ENCODE results near the gene RNF135. TPM values are rescaled to one million over a fixed set of nuclear protein-coding genes. Genes with fewer than 3 reads are reported as not detected.
"Not testable (repeated sequence)": the region's sequence is repeated elsewhere in the genome, so short reads cannot be mapped to it uniquely, and the experiment has no call there.

The RNF135 gene
- total RNA-seq, 1 experiment from 2014 or later: 19.6 TPM

DNA sequence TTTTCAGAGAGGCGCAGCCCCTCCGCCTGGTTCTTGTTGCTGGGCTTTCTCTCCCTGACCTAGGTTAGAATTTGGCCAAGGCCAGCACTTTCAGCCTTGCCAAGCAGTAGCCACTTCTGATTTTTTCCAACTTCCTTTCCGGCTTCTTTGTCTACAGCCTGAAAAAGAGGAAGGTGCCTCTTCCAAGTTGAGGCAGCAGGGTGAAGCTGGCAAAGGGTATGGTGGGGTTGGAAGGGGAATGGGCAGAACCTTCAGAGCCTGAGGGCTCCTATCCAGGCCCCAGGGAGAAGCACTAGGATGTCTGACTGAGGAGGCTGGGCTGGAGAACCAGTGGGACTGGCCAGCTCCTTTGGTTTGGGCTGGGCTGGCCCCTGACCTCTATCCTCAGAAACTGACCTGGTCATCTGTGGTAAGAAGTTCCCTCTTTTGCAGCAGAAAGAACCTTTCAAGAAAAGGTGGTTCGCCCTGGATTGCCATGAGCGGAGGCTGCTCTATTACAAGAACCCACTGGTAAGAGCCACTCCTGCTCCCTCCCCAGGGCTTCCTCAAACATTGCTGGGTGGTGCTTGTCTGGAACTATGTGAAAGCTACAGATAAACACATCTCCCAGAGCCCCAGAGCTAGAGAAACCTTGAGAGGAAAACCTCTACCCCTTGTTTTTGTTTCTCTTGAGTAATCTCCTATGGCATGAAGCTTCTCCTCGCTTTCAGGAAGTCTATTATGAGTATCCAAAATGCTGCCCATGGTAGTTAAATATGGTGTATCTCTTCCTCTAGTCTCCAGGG is 16.6 kb upstream of the RNF135 start:
- no peak for DNase-seq (ENCODE audit: low spot score)

DNA sequence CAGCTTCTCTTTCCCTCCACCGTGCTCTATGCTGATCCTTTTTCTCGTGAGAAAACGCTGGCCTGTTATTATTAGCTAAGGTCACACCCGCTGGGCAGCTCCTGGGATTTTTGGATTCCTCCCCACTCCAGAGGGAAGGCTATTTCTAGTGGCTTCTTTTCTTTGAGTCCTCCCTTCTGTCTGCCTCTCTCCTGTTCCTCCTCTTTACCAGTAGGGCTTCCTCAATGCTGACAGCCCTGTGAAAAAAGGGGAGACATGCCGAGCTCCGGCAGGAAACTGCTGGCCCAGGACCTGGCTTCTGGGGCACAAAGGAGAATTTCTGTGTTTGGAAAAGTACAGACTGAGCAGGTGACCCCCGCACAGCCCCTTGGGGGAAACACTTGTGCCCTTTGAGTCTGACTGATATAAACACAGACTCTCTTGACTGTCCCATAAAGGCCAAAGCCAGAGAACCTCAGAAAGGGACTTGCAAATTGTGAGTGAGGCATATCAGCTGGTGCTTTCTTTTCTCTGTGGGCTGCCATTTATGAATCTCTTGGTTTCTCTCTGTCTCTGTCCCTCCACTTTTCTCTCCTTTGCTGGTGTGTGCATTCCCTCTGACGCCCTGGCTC is 14.0 kb upstream of the RNF135 start:
- no peak for DNase-seq (ENCODE audit: low spot score)

DNA sequence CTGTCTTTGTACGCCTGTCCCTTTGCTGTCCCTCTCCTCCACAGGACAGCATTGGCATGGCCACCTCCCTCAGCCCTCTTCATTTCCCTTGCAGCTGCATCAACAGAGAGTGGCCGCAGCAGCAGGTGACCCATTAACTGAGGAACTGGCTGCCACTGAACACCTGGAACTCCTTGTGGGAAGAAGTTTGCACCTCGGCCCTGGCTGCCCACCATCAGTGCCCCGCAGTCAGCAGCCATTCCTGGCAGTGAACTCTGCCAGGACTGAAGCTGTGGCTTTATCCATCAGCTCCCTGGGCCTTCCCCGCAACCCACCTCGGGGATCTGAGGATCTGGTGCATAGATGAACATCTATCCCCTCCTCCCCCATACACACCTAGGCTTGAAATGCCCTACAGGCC is 13.1 kb upstream of the RNF135 start:
- no peak for DNase-seq (ENCODE audit: low spot score)

DNA sequence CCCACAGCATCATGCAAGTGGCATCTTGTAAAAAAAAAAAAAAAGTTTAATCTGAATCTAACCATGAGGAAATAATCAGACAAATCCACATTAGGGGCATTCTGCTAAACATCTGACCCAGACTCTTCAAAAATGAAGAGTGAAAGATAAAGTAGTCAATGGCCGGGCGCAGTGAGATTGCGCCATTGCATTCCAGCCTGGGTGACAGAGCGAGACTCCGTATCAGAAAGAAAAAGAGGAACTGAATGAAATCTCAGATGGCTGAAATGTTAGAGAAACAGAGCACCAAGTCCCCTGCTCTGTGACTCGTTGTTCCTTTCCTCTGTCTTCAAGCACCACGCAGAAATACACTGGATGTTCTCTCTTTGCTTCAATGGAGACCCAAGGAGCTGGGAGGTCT is 12.7 kb upstream of the RNF135 start:
- DNase-seq (ENCODE audit: low spot score): no peak

DNA sequence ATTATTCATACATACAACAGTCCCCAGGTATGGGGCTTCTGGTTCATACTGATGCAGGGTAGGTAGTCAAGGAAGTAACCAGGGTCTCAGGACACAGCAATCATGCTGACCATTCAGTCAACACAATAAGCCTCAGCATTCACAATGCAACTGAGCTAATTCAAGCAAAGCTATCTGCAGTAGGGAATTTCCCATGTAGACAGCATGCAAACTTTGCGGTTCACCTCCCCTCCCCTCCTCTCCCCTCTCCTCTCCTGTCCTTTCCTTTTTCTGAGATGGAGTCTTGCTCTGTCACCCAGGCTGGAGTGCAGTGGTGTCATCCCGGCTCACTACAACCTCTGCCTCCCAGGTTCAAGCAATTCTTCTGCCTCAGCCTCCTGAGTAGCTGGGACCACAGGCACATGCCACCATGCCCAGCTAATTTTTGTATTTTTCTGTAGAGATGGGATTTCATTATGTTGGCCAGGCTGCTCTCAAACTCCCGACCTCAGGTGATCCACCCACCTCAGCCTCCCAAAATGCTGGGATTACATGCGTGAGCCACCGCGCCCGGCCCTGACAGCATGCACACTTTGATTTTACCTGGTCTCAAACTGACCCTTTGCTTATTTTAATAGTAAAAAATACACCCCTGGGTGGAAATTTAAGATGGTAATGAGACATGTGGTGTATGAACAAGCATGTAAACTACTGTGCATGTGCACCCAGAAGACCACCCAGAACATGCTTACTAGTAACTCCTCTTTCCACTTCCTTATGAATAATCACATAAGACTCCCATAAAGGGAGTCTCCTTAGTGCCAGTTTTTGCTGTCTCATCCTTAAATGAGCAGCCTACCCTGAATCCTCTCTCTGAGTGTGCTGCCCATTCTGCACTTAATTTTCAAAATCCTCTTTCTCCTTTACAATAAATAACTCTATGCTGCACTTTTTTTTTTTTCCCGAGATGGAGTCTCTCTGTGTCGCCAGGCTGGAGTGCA is 9.3 kb upstream of the RNF135 start:
- DNase-seq (ENCODE audit: low spot score): no peak

DNA sequence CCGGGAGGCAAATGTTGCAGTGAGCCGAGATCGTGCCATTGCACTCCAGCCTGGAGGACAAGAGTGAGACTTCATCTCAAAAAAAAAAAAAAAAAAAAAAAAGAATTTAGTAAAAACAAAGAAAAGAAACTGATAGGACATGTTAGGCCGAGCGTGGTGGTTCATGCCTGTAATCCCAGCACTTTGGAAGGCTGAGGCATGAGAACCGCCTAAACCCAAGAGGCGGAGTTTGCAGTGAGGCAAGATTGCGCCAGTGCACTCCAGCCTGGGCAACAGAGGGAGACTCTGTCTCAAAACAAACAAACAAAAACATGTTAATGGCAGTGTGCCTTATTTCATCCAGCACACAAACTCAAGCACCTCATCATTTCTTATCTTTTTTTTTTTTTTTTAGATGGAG is 6.5 kb upstream of the RNF135 start:
- not testable (repeated sequence) for DNase-seq (ENCODE audit: low spot score)

DNA sequence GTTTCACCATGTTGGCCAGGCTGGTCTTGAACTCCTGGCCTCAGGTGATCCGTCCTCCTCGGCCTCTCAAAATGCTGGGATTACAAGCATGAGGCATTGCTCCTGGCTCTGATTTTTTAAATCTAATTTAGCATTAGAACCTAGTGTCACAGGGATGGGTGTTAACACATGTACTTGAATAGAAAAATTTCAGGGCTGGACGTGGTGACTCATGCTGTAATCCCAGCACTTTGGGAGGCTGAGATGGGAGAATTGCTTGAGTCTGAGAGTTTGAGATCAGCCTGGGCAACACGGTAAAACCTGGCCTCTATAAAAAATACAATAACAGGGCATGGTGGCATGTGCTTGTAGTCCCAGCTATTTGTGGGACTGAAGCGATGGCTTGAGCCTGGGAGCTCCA is 6.0 kb upstream of the RNF135 start:
- no peak for DNase-seq (ENCODE audit: low spot score)

DNA sequence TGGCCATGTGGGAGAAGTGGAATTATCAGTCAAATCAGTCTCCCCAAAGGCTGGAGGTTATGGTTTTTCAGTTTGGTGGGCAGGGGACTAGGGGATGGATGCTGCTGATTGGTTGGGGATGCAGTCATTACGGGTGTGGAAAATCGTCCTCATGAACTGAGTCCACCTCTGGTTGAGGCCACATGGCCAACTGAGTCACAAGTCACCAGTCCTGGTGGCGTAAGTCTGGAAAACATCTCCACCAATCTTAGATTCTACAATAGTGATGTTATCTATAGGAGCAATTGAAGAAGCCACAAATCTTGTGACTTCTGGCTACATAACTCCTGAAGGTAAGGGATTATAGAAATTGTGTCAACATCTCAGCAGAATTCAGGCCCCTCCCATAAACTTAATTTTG is 5.2 kb upstream of the RNF135 start:
- DNase-seq (ENCODE audit: low spot score): no peak

DNA sequence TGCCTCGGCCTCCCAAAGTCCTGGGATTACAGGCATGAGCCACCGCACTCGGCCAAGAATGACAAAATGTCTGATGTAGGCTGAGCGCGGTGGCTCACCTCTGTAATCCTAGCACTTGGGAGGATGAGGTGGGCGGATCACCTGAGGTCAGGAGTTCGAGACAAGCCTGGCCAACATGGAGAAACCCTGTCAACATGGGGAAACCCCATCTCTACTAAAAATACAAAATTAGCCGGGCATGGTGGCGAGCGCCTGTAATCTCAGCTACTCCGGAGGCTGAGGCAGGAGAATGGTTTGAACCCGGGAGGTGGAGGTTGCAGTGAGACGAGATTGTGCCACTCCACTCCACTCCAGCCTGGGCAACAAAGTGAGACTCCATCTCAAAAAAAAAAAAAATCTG is 2.9 kb upstream of the RNF135 start:
- not testable (repeated sequence) for DNase-seq (ENCODE audit: low spot score)

DNA sequence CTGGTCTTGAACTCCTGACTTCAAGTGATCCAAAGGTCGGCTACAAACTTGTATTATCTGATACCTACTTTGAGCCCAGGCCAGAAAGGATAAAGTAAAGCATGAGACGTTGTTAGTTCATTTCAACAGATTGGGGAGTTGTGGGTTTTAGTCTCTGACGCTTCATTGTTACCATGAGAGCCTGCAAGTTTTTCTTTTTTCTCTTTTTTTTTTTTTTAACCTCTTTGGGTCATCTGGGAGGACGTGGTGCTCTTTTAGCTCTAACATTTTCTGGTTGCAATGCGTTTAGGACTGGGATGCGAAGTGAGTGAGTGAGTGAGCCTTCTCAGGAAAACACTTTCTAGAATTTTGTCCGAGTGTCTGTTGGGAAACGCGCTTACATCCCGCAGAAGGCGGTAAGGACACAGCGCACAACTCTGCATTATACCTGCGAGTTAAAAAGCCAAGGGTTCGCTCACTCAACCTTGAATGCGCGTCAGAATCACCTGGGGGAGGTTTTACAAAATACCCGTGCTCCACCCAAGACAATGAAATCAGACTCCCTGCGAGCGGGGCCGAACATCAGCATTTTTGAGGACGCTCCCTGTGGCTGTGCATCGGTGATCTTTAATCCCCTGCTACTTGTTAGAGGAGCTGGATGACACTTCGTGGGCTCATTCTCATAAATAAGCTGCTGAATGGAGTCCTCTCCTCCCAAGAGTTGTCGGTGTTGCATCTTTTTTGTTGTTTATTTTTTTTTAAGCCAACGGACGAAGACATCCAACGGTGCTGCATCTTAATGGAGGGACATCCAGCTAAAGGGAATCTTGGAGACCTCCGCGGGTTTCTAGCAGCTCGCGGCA is 629 bp upstream of the RNF135 start:
- DNase-seq (ENCODE audit: low spot score): no peak

DNA sequence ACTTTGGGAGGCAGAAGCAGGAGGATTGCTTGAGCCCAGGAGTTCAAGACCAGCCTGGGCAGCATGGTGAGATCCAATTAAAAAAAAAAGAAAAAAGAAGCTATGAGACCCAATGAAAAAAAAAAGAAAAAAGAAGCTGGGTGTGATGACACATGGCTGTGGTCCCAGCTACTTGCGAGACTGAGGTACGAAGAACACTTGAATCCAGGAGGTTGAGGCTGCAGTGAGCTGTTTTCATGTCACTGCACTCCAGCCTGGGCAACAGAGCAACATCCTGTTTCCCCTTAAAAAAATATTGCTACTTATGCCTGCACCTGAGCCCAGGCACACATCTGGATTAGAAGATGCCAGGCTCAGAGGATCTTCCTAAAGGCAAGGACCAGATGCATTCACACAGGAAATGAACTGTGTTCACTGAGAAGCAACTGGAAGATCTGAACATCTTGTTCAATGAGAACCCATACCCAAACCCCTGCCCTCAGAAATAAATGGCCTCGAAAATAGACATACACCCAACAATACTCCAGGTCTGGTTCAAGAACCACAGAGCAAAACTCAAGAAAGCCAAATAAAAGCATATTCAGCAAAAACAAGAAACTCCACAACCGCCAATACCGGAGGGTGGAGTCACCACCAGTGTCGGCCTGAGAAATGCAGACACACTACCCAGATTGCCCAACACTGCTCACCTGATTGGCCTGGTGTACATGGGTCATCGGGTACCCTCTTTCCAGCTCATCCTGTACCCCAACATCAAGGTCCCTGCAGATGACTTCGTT is 4.4 kb downstream of the RNF135 start:
- DNase-seq (ENCODE audit: low spot score): no peak

DNA sequence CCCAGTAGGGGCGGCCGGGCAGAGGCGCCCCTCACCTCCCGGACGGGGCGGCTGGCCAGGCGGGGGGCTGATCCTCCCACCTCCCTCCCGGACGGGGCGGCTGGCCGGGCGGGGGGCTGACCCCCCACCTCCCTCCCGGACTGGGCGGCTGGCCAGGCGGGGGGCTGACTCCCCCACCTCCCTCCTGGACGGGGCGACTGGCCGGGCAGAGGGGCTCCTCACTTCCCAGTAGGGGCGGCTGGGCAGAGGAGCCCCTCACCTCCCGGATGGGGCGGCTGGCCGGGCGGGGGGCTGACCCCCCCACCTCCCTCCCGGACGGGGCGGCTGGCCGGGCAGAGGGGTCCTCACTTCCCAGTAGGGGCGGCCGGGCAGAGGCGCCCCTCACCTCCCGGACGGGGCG is 9.1 kb downstream of the RNF135 start:
- DNase-seq (ENCODE audit: low spot score): not testable (repeated sequence)

DNA sequence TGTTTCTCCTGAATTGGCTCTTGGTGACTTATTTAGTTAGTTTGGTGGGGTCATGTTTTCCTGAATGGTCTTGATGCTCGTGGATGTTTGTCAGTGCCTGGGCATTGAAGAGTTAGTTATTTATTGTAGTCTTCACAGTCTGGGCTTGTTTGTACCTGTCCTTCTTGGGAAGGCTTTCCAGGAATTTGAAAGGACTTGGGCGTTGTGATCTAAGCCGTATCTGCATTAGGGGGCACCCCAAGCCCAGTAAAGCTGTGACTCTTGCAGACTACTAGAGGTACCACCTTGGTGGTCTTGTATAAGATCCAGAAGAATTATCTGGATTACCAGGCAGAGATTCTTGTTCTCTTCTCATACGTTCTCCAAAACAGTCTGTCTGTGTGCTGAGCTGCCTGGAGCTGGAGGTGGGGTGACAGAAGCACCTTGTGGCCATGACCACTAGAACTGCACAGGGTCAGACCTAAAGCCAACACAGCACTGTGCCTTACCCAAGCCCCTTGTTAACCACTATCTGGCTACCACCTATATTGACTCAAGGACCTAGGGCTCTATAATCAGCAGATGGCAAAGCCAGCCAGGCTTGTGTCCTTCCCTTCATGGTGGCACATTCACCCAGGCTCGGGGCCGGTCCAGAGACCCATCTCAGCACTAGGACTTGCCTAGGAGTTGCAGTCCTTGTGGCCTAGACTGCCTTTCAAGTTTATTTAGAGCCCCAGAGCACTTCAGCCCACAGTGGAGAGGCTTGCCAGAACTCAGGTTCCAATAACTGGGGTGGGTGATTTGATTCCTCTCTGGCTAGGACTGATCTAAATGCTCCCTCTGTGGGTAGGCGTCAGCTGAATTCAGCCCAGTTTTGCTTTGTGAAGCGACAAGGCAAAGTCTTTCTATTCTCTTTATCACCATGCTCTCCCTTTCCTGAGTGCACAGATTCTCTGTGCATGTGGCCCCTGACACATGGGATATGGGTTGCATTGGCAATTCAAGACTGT is 11.0 kb downstream of the RNF135 start:
- DNase-seq (ENCODE audit: low spot score): no peak

DNA sequence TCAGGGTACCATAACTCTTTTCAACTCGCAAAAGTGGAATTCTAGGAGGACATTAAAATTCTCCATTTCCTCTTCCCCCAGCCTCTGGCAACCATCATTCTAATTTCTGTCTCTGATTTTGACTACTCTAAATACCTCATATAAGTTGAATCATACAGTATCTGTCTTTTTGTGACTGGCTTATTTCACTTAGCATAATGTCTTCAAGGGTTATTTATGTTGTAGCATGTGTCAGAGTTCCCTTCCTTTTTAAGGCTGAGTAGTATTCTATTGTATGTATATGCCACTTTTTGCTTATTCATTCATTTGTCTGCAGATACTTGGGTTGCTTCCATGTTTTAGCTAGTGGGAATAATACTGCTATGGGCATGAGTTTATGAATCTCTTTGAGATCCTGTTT is 12.0 kb downstream of the RNF135 start:
- DNase-seq (ENCODE audit: low spot score): no peak

DNA sequence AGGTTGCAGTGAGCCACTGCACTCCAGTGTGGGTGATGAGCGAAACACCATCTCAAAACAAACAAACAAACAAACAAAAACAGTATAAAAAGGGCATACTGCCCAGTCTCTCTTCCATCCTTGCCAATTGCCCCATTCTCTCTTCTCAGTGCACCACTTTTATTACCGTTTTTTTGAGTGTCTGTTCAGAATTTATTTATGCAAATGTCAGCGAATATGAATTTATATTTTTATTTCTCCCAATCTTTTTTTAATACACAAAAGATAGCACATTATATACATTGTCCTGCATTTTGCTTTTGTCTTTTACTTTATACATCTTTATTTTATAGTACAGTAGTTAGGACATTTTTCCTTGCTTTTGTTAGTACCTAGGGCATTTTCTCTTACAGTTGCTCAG is 19.6 kb downstream of the RNF135 start:
- no peak for DNase-seq (ENCODE audit: low spot score)

DNA sequence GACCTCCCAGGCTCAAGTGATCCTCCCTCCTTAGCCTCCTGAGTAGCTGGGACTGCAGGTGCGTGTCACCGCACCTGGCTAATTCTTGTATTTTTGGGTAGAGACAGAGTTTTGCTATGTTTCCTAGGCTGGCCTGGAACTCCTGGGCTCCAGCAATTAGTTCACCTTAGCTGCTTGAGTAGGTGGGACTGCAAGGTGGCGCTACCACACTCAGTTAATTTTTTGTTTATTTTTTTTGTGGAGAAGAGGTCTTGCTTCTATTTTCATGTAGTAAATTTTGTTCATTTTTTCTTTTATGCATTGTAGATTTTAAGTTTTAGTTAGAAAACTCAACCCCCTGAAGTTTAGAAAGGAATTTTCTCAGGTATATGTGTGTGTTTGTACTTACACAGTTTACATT is 21.7 kb downstream of the RNF135 start:
- no peak for DNase-seq (ENCODE audit: low spot score)

DNA sequence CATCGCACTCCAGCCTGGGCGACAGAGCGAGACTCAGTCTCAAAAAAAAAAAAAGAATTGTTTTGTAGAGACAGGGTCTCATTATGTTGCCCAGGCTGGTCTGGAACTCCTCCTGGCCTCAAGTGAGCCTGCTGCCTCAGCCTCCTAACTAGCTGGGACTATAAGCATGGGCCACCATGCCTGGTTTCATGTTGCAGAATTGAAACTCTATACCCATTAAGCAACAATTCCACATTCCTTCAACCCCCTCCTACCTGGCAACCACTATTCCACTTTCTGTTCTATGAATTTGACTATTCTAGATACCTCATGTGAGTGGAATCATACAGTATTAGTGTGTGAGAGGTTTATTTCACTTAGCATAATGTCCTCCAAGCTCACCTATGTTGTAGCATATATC is 24.5 kb downstream of the RNF135 start:
- no peak for DNase-seq (ENCODE audit: low spot score)

DNA sequence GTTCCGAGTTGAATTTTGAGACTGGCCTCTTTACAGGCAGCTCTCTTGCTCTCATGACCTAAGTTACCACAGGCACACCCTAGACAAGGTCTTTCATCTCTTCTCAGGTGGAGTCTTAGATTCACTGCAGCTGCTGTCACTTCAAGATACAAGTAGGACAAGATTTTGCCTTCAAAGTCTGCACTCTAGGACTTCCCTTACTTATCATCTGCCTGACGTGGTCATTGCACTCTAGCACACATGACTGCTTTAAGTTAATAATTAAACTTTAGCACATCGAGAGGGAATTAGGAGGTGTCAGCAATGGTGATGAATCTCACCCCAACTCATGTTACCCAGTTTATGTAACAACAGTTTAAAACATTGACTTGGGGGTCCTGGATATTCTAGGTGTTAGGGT is 25.6 kb downstream of the RNF135 start:
- DNase-seq (ENCODE audit: low spot score): no peak

DNA sequence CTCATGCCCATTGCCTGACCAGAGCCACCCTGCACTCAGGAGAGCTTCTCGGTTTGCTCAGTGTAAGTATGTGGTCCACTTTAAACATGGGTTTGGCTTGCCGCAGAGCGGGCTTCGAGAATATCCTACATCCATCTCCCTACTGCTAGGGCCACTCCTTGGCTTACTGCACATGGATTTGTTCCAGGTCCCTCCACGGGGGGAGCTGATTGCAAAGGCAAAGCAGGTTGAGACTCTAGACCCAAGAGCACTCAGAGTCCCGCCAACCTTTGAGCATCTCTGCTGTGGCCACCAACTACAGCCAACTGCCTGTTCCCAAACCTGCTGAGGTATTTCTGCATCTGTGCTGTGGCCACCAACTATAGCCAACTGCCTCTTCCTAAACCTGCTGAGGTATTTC is 26.4 kb downstream of the RNF135 start:
- no peak for DNase-seq (ENCODE audit: low spot score)

DNA sequence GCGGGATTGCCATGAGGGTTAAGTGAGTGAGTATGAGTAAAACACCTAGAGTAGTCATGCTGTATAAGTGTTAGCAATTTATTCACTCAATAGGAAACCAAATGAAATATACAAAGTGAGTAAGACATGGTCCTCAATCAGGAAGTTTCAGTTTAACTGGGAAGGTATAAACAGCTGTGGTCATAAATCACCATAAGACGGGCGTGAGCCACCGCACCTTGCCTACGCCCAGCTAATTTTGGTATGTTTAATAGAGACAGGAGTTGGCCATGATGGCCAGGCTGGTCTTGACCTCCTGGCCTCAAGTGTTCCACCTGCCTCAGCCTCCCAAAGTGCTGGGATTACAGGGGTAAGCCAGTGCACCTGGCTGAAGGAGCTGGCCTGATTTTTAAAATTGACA is 27.0 kb downstream of the RNF135 start:
- DNase-seq (ENCODE audit: low spot score): no peak
